Measurements from ENCODE around the gene GPR17.

Gene GPR17

DNA sequence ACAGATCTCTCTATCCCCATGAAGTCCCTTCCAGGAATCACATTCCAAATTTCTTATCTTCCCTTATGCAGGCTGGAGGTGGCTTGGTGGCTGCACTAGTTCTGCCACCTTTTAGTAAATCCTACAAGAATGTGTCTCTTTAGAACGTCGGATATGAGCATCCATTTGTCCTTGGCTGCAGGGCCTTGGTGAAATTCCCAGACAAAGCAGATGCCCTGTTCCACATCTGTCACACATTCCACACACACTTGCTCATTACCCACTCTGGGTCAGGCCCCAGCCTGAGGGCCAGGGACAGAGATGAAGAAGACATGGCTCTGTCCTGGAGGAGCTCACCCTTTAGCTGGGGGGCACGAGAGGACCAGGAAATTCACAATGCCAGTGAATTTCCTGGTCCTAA is 31.2 kb upstream of the GPR17 start:
- DNase-seq (ENCODE audit: low read depth, low spot score), result no peak

DNA sequence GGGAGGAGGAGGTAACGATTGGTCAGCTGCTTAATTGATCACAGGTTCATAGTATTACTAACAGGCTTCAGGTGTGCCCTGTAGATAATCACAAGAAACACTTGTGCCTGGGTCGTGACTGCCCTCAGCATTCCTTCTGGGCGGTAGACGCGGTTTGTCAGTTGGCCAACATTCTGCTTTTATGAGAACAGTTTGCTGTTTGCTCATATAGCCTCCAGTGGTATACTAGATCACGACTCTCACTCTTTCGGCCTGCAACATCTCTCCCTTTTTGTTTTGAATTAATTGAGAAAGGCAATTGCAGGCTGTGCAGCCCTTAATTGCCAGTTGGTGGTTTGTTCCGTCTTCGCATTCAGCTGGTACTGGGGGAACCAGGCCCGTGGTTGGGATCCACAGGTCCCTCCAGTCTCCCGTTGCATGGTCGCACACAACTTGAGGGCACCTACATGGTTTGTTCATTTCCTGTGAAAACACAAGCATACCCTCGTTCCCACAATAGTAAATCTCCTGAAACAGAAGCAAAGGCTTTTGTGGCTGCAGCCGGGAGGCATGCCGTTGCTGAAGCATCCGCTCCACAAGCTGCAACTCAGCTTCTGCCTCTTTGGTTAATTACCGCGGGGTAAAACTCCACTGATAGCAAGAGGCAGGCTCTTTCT is 30.3 kb upstream of the GPR17 start:
- no peak for DNase-seq (ENCODE audit: low read depth, low spot score)

DNA sequence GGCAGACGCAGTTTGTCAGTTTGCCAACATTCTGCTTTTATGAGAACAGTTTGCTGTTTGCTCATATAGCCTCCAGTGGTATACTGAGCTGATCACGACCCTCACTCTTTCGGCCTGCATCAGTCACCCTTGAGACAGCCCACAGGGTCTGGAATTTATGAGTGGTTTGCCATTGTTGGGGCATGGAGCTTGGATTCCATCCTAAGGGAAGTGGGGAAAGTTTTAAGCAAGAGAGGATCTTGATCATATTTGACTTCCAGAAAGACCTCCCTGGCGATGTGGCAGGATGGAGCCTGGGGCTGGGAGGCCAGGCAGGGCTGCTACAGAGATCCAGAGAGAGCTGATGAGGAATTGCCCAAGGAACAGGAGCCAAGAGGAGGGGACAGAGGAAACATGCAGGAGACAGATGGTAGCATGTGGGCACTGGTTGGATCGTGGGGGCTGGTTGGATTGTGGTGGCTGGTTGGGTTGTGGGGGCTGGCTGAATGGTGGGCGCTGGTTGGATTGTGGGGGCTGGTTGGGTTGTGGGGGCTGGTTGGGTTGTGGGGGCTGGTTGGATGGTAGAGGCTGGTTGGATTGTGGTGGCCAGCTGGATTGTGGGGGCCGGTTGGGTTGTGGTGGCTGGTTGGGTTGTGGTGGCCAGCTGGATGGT is 27.3 kb upstream of the GPR17 start:
- DNase-seq (ENCODE audit: low read depth, low spot score), result no peak

DNA sequence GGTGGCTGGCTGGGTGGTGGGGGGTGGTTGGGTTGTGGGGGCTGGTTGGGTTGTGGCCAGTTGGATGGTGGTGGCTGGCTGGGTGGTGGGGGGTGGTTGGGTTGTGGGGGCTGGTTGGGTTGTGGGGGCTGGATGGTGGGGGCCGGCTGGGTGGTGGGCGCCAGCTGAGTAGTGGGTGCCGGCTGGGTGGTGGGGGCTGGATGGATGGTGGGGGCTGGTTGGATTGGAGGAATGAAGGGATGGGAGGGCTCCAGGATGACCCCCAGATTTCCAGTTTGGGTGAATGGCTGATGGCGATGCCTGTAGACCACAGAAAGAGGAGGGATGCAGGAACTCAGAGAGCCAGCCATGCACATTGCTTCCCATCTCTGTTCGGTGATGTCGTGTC is 26.8 kb upstream of the GPR17 start:
- no peak for DNase-seq (ENCODE audit: low read depth, low spot score)

DNA sequence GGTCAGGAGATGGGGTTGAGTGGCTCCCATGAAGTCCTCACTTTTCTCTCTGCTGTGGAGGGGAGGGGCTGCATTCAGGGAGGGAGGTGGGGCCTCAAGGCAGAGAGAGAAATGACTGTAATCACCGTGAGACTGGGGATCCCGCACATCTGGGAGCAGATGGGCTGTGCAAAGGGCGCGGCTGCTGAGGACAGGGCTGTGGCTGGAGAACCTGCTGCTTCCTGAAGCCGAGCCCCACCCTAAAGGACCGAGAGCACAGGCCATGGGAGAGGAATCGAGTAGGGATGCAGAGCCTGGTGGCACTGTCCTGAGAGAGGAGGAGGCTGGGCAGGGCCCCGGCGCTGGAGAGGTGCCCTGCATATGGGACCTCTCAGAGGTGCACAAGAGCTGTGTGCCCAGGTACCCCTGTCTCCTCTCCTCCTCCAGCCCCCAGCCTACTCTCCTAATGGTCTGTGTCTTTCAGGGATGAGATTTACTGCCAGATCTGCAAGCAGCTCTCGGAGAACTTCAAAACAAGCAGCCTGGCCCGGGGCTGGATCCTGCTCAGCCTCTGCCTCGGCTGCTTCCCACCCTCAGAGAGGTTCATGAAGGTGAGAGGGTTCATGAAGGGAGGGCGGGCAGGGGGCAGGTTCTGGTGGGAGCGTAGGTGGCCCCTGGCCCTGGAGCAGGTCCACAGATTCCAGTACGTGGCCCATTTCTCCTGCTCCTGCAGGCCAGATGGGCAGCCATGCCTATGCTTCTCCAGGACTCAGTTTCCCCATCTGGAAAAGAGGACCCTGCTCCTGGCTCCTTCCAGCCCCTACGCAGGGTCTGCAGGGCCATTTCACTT is 25.9 kb upstream of the GPR17 start:
- DNase-seq (ENCODE audit: low read depth, low spot score), result no peak

DNA sequence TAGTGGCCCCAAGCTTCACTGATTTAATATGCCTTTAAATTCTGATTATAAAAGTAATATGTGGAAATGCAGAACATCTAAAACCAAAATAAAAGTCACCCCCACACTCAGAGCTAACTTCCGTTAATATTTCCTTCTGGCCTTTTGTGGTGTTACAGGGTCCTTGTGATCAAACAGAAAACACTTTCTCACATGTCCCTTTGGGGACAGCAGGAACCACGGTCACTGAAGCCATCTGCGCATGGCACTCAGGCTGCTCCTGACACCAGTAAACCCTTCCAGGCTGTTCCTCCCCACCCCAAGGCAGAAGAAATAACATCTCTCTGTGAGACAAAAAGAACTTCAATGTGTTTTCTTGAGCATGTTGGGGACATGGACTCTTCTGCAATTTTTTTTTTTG is 25.1 kb upstream of the GPR17 start:
- no peak for DNase-seq (ENCODE audit: low read depth, low spot score)

DNA sequence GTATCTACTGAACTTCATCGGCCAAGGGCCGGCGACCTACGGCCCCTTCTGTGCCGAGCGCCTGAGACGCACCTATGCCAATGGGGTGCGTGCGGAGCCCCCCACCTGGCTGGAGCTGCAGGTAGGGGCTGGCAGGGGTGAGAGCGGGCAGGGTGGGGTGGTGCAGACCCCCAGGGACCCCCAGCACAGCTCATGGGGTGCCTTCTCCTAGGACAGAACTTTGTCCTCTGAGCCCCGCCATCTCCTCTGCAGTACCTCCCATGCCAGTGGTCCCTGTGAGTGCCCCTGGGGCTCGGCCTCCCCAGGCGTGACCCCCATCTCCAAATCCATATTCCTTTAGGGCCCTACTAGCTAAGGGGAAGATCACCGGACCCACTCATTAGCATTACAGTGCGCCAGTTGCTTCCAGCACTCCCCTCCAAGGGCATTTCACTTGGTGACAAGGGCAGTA is 23.9 kb upstream of the GPR17 start:
- DNase-seq (ENCODE audit: low read depth, low spot score), result no peak

DNA sequence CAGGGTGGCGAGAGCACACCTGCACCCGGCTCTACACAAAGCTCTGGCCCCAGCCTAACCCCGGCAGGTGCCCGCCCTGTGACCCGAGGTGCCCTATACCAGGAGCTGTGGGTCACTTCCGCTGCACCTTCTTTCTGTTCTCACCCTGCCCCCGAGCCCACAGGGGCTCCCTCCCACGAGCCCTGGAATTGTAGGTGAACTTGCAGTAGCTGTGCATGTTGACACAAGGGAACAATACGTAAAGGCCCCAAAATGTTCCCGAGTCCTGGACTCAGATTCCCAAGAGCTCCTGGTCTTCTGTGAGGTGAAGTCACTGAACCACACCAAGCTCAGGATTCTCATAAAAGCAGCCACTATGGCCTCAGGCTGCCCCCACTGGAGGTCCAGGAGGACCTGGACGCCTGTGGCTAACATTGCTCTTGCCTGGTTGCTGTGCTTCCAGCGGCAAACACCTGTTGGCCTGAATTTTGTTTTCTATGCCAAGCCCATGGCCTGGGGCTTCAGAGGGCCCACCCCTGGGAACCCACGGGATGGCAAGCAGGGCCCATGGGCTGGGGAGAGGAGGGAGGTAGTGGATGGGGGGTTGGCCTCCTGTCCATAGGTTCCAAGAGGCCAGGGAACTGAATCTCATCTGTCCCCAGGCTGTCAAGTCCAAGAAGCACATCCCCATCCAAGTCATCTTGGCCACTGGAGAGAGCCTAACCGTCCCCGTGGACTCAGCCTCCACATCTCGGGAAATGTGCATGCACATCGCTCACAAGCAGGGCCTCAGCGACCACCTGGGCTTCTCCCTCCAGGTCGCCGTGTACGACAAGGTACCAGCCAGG is 23.2 kb upstream of the GPR17 start:
- no peak for DNase-seq (ENCODE audit: low read depth, low spot score)

DNA sequence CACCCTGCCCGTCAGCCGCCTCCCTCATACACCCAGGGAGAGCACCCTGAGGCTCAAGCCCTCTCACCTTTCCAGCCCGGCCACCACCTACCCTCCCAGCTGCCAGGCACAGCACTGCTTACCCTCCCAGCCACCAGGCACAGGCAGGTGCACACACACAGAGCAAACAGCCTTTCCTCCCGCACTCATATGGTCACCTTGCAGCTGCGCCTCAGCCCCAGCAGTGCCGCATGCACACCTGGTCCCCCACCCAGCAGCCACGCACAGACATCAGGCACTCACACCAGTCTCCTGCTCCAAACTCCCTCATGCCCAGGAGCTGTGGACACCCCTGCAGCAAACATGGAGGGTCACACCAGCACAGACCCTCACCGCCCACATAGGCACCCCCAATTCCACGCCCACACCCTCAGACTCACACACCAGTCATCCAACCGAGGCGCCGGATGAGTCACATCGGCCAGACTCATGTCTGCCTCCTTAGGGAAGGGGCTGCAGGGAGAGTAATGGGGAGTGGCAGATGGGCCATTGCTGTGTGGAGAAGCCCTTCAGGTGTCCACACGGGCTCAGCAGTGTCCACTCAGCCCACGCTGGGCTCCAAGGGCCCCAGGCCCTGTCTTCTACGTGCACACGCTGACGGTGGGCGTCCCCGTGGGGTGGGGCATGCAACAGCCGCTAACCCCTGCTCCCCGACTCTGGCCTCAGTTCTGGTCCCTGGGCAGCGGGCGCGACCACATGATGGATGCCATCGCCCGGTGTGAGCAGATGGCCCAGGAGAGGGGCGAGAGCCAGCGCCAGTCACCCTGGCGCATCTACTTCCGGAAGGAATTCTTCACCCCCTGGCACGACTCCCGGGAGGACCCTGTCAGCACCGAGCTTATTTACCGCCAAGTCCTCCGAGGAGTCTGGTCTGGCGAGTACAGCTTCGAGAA is 22.3 kb upstream of the GPR17 start:
- DNase-seq (ENCODE audit: low read depth, low spot score), result no peak

DNA sequence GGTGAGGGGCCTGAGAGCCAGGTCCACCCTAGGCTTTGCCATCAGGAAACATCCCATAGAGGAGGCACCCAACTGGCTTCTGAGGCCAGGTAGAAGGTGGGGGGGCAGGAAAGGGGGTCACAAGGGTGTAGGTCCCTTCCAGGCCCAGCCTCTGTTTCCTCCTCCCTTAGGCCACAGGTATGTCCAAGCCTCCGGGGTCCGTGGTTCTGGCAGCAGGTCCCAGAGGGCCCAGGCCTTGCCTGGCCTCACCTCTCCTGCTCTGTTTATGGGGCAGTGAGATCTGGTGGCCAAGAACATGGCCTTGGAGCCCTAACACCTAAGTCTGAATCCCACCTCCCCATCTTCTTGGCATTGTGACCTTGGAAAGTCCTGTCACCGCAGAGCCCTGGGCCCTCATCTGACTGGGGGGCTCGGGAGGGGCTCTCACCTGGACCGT is 21.6 kb upstream of the GPR17 start:
- DNase-seq (ENCODE audit: low read depth, low spot score), result no peak

DNA sequence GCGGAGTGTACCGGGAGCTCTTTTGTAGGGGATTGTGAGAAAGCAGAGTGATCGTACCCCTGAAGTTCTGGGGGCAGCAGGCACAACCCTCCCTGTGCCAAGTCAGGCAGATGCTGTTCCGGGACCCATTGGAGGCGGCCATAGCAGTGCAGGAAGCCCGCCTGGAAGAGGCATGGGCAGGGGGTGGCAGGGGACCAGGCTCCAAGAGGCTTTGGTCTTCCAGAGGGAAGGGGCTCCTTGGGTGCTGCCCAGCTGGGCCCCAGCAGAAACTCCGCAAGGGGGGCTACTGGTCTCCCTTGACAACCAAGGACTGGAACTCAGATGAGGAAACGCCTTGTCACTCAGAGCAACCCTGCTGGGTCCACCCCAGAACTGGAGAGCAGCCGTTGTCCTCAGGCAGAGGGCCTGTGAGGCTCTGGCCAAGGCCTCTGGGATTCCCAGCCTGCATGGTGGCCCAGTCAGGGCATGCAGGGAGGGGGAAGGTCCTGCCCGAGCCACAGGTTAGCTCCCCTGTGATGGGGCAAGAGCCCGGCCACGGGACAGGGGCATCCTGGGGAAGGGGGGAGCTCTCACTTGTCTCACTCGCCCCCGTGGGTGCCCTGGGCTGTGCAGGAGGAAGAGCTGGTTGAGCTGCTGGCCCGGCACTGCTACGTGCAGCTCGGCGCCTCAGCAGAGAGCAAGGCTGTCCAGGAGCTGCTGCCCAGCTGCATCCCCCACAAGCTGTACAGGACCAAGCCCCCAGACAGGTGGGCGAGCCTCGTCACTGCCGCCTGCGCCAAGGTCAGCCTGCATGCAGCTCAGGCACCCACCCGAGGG is 21.0 kb upstream of the GPR17 start:
- DNase-seq (ENCODE audit: low read depth, low spot score), result no peak

DNA sequence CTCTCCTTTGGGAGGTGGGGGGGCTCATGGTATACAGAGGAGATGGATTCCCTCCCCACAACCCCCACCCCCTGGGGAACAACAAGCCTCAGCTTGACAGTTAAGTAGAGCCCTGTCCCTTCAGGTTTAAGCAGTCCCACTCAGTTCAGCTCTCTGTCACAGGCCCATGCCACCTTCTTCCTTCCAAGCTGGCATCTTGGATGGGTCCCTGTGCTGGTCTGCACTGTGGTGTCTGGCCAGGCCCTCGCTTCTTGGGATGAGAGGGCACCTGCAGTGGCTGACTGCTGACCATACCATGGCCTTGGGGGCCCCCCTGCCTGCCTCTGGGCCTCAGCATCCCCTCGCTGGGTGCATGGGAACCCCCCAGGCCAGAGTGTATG is 20.4 kb upstream of the GPR17 start:
- DNase-seq (ENCODE audit: low read depth, low spot score), result no peak

DNA sequence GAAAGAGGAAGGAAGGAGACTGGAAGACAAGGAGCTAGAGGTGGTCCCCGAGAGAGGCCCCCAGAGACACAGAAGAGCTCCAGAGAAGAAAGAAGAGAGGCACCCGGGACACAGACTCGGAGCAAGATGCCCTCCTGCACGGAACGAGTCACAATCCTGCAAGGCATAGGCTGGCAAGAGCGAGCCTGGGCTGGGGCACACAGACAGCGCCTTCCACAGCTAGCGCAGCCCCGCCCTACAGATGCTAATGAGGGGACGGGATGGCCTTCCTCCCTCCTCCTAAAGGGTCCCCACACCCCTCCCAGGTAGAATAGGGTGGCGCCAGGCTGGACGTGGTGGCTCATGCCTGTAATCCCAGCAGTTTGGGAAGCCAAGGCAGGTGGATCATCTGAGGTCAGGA is 19.8 kb upstream of the GPR17 start:
- DNase-seq (ENCODE audit: low read depth, low spot score), result no peak

DNA sequence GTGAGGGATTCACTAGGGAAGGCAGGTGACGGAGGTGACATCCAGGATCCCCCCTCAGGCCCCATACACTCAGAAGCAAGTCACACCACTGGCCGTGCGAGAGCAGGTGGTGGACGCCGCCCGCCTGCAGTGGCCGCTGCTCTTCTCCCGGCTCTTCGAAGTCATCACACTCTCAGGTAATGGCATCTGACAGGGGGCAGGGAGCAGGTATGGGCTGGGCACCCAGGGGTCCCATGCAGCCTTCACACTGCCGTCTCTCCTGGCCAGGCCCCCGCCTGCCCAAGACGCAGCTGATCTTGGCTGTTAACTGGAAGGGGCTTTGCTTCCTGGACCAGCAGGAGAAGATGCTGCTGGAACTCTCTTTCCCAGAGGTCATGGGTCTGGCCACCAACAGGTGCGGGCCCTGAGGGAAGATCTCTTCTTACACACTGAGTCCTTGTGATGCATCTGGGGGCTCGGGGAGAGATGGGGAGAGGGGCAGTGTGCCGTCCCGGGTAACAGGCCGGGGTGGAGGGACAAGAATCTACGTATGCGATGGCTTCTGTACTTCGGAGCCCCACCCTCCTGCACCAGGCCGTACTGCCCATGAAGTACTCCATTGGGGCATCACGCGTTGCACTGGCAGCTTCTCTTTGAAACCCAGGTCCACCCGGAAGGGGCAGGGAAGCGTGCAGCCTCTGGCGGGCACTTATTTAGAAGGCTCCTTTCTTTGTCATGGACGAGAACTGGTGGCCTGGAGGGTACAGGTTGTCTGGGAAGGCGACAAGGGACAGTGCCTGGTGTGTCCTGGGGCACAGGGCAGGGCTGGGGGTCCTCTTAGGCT is 18.8 kb upstream of the GPR17 start:
- no peak for DNase-seq (ENCODE audit: low read depth, low spot score)

DNA sequence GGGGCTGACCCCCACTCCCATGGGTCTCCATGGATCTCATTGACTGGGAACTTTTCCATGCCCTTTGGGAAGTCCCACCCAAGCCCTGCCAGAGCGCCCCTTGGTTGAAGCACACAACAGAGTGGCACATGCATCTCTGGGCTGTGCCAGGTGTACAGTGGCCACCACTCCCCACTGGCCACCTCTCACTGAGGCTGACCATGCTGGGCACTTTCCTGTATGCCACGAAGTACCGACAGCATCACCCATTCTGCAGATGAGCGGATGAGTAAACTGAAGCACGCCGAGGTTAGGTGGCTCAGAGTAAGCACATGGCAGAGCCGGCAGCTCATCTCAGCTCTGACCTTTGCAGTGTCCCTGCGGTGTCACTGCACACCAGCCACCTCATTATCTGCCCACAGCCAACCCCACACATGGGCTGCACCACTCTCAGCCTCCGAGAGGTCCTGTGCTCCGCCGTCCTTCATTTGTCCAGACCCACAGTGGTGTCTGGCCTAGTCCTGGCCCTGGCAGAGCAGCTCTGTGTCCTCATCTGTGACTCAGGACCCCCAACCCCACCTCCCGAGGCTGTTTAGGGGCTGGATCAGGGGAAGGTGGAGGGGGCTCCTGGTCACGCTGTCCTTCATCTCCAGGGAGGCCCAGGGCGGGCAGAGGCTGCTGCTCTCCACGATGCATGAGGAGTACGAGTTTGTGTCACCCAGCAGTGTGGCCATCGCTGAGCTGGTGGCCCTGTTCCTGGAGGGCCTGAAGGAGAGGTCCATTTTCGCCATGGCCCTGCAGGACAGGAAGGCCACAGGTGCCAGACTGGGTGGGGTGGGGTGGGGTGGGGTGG is 18.0 kb upstream of the GPR17 start:
- DNase-seq (ENCODE audit: low read depth, low spot score), result no peak

DNA sequence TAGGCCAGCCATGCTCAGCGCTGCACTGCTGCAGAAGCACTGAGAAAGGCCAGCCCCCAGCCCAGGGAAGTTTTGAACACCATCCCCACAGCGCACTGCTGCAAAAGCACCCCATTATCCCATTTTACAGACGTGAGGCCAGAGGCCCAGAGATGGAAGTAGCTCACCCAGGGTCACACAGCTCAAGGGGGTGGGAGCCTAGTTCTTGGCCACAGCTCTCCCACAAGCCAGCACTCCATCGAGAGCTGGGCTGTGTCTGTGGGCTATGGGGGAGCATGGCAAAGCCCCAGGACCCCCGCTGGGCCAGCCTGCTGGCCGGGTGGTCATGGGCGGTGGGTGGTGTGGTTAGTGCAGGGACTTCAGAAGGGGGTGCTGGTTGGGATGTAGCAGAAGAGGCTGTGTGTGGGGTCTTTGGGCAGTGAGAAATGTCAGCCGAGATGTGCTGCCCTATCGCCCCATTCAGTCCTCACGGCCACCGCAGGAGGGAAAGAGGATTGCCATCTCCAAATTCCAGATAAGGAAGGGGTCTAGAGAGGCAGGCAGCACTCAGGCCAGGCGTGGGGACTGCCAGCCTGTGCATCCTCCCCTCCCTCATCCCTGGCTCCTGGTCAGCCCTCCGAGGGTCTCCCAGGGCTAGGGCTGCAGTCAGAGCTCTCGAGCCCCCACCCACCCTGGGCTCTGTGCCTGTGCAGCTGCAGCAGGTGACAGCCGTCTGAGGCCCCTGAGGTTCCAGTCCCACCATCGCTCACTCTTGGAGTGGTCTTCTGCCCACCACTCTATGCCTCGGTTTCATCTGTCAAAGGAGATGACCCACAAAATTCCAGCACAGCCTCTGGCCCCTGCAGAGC is 17.0 kb upstream of the GPR17 start:
- no peak for DNase-seq (ENCODE audit: low read depth, low spot score)

DNA sequence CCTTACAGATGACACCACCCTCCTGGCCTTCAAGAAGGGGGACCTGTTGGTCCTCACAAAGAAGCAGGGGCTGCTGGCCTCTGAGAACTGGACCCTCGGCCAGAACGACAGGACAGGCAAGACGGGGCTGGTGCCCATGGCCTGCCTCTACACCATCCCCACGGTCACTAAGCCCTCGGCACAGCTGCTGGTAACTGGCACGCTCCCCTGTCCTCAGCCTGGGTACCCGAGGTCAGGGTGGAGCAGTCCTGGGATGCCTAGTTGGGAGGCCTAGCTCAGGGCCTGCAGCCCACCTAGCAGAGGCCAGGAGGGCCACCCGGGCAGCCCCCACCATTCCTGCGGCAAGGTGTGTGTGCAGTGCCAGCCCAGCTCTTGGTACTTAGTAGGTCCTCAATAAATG is 16.3 kb upstream of the GPR17 start:
- no peak for DNase-seq (ENCODE audit: low read depth, low spot score)
